Measurements from ENCODE around the gene ZNF816. TPM values are rescaled to one million over a fixed set of nuclear protein-coding genes. Genes with fewer than 3 reads are reported as not detected.

Gene ZNF816
- 11.9 TPM for total RNA-seq (ENCODE audit: unreplicated experiment)
- long read RNA-seq, partial matches to known transcripts: 0 of 1 reads
- long read RNA-seq, other reads (novel, unspliced or antisense): 0 of 1 reads

DNA sequence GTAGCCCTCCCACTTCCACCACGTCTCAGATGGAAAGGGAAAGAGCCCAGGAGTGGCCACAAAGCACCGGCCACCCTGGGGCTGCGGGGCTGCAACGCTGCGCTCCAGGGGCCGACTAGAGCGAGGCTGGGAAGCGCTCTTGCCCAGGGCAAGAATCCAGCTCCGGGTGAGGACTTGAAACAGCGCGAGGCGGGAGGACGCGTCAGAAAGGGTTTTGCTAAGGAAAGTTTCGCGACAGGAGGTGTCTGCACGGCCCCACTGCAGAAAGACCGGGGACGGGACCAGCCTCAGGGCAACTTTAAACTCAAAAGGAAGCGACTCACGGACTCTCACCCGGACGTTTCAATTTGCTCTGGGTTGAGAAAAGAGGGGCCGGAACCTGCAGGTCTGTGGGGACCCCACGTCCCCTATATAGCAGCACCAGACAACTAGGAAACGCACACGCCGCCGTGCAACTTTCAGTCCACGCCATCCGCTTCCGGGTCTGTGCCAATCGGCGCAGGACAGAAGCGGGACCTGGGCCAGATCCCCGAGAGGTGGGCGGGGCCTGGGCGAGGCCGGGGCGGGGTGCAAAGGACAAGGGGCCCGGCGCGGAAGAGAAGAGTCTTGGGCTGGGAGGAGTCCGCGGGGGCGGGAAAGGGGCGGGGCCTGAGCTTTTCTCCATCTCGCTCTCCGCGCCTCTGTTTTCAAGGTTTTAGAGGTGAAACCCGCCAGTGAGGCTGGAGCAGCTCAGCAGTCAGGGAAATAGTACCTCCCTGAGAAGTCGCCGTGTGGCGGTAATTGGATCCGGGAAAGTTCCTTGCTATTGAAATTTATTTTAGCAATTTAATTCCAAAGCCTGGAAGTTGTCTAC, at the start of gene ZNF816:
ZNF816 (minus strand) TSS at position 488 of the 853 bp plus-strand sequence. CDS start 6,792 bp downstream, outside the sequence.
- peak within 1 kb of the TSS; percentile 98 for H3K4me3 Mint-ChIP-seq (ENCODE audit: unreplicated experiment)
- peak within 1 kb of the TSS; percentile 84 for H3K27ac Mint-ChIP-seq (ENCODE audit: unreplicated experiment)
- peaks cover 18% of the 10 kb centered on the region for H3K36me3 Mint-ChIP-seq (ENCODE audit: unreplicated experiment)
- TF ChIP-seq, protein P1, sequence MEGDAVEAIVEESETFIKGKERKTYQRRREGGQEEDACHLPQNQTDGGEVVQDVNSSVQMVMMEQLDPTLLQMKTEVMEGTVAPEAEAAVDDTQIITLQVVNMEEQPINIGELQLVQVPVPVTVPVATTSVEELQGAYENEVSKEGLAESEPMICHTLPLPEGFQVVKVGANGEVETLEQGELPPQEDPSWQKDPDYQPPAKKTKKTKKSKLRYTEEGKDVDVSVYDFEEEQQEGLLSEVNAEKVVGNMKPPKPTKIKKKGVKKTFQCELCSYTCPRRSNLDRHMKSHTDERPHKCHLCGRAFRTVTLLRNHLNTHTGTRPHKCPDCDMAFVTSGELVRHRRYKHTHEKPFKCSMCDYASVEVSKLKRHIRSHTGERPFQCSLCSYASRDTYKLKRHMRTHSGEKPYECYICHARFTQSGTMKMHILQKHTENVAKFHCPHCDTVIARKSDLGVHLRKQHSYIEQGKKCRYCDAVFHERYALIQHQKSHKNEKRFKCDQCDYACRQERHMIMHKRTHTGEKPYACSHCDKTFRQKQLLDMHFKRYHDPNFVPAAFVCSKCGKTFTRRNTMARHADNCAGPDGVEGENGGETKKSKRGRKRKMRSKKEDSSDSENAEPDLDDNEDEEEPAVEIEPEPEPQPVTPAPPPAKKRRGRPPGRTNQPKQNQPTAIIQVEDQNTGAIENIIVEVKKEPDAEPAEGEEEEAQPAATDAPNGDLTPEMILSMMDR (IDR thresholded peaks at IDR 0.05; ENCODE audit: partially characterized antibody, unreplicated experiment): no peak
- H3K9me3 Mint-ChIP-seq (ENCODE audit: unreplicated experiment): peaks cover 7% of the 10 kb centered on the region
- peaks cover 6% of the 10 kb centered on the region for H3K4me1 Mint-ChIP-seq (ENCODE audit: low read depth, unreplicated experiment)
- peak; percentile 99 for DNase-seq
- no peaks in the 10 kb centered on the region for H3K27me3 Mint-ChIP-seq (ENCODE audit: unreplicated experiment)

DNA sequence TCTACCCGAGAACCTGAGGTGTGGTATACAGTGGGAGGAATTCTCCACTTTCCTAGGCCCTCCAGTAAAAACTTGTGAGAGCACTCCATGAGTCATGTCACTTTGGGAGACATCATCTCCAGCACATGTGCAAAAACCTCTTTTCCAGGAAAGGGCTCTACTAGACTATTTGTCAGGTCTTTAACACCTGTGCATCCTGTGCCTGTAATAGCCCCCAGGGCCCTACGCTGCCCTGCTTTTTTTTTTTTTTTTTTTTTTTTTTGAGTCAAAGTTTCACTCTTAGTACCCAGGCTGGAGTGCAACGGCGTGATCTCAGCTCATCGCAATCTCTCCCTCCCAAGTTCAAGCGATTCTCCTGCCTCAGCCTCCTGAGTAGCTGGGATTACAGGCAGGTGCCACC, 49.3 kb upstream of the ZNF816 start:
- no peak for DNase-seq
- peaks cover 7% of the 10 kb centered on the region for H3K36me3 Mint-ChIP-seq (ENCODE audit: unreplicated experiment)

DNA sequence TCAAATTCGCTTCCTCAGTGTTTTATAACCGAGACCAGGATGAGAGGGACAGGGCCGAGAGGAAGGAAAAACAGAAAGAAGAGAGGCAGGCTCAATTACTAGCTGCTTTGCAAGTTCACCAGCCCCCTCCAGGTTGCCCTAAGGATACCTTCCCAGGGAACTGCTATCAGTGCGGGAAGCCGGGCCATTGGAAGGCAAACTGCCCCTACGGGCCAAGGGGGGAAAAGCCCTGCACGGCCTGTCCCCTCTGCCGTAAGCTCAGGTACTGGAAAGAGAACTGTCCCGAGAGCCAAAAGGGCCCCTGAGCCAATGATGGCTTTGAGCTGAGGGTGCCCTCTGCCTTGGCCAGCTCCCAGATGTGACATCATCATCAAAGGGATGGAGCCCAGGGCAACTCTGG, 47.8 kb upstream of the ZNF816 start:
- H3K27ac Mint-ChIP-seq (ENCODE audit: unreplicated experiment): no peak overlapping the region
- H3K27me3 Mint-ChIP-seq (ENCODE audit: unreplicated experiment): no peaks in the 10 kb centered on the region
- peaks cover 7% of the 10 kb centered on the region for H3K36me3 Mint-ChIP-seq (ENCODE audit: unreplicated experiment)
- peaks cover 2% of the 10 kb centered on the region for H3K9me3 Mint-ChIP-seq (ENCODE audit: unreplicated experiment)
- DNase-seq: no peak
- no peak overlapping the region for H3K4me3 Mint-ChIP-seq (ENCODE audit: unreplicated experiment)
- TF ChIP-seq, protein P1 (IDR thresholded peaks at IDR 0.05; ENCODE audit: partially characterized antibody, unreplicated experiment): no peak
- no peaks in the 10 kb centered on the region for H3K4me1 Mint-ChIP-seq (ENCODE audit: low read depth, unreplicated experiment)

More for the DNA sequence above, 49.3 kb upstream of the ZNF816 start:
- Mint-ChIP-seq H3K27ac (ENCODE audit: unreplicated experiment) (no peak overlapping the region), H3K4me1 (ENCODE audit: low read depth, unreplicated experiment) (no peaks in the 10 kb centered on the region), H3K9me3 (ENCODE audit: unreplicated experiment) (peaks cover 2% of the 10 kb centered on the region), H3K4me3 (ENCODE audit: unreplicated experiment) (no peak overlapping the region), H3K27me3 (ENCODE audit: unreplicated experiment) (no peaks in the 10 kb centered on the region)
- TF ChIP-seq, protein P1 (IDR thresholded peaks at IDR 0.05; ENCODE audit: partially characterized antibody, unreplicated experiment): no peak

DNA sequence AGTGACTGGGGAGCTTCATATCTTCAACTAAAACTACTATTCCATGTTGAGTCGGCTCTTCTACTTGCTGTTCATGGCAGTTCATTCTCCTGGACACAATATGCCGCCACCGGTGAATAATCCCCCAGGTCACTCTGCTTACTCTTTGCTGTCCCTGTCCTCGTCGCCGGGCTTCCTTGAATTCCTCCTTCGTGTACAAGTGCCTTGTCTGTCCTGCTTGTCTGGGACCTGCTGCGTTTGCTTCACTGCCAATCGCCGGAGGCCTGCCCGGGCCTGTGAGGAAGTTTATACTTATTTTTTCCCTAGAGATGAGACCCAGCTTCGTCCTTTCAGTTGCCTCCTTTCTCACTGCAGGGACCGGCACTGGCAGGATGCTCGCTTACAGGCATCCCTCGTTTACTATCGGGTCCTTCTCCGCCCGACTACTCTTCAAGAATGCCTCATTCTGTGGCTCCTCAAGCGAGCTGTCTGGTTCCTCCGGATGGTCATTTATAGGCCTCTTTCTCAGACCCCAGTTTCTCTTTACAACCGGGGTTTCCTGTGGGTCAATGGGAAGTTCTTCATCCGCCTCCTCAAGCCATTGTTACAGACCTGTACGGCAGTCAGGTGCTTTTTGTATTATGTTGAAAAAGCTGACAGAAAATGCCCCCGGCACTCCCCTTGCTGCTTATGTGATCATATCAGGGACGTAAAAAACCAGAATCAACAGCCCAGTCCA, 45.5 kb upstream of the ZNF816 start:
- Mint-ChIP-seq H3K36me3 (ENCODE audit: unreplicated experiment) (peaks cover 7% of the 10 kb centered on the region), H3K27me3 (ENCODE audit: unreplicated experiment) (no peaks in the 10 kb centered on the region), H3K4me1 (ENCODE audit: low read depth, unreplicated experiment) (no peaks in the 10 kb centered on the region), H3K9me3 (ENCODE audit: unreplicated experiment) (peaks cover under 1% of the 10 kb centered on the region), H3K4me3 (ENCODE audit: unreplicated experiment) (no peak overlapping the region), H3K27ac (ENCODE audit: unreplicated experiment) (no peak overlapping the region)
- no peak for DNase-seq
- TF ChIP-seq, protein P1 (IDR thresholded peaks at IDR 0.05; ENCODE audit: partially characterized antibody, unreplicated experiment): no peak
